Measurements from ENCODE around the gene REV3L.

DNA sequence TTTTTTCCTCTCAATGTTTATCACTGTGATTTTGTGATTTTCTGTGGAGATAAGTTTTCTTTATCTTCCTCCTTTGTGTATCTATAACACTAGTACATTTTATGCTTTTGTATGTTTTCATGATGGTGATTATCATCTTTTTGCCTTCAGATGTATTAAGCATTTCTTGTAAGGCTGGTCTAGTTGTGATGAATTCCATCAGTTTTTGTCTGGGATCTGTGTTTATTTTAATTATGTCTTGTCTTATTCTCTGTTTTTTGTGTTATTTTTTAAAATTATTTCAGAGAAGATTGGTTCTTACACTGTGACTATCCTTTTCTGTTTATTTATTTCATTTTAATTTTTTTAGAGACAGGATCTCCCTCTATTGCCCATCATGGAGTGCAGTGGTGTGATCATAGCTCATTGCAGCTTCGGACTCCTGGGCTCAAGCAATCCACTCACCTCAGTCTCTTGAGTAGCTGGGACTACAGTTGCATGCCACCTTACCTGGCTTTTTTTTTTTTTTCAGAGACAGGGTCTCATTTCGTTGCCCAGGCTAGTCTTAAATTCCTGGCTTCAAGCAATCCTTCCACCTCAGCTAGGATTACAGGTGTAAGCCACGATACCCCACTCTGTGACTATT lies 208.3 kb downstream of the REV3L start:
- TF ChIP-seq, protein P1, sequence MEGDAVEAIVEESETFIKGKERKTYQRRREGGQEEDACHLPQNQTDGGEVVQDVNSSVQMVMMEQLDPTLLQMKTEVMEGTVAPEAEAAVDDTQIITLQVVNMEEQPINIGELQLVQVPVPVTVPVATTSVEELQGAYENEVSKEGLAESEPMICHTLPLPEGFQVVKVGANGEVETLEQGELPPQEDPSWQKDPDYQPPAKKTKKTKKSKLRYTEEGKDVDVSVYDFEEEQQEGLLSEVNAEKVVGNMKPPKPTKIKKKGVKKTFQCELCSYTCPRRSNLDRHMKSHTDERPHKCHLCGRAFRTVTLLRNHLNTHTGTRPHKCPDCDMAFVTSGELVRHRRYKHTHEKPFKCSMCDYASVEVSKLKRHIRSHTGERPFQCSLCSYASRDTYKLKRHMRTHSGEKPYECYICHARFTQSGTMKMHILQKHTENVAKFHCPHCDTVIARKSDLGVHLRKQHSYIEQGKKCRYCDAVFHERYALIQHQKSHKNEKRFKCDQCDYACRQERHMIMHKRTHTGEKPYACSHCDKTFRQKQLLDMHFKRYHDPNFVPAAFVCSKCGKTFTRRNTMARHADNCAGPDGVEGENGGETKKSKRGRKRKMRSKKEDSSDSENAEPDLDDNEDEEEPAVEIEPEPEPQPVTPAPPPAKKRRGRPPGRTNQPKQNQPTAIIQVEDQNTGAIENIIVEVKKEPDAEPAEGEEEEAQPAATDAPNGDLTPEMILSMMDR (IDR thresholded peaks at IDR 0.05; ENCODE audit: extremely low read depth in 1 of 2, insufficient read depth in 1 of 2, low read depth in 1 of 2, low read length in 2 of 2), result no peak
- no peak for TF ChIP-seq EZH2 (IDR thresholded peaks at IDR 0.05; ENCODE audit: borderline replicate concordance, low read depth, low read length, severe bottlenecking)

Measured in endothelial cell of umbilical vein (primary cell).